Measurements from ENCODE around the gene ALOX12.
A peak's percentile ranks its signal among the peaks of the same experiment; 100 is the strongest.
"Not testable (repeated sequence)": the region's sequence is repeated elsewhere in the genome, so short reads cannot be mapped to it uniquely, and the experiment has no call there.

The ALOX12 gene

GRCh38 chr17:7046127-7046724, 50.4 kb downstream of the ALOX12 start:
- DNase-seq (ENCODE audit: low read depth, low spot score), result peak; percentile 86

DNA sequence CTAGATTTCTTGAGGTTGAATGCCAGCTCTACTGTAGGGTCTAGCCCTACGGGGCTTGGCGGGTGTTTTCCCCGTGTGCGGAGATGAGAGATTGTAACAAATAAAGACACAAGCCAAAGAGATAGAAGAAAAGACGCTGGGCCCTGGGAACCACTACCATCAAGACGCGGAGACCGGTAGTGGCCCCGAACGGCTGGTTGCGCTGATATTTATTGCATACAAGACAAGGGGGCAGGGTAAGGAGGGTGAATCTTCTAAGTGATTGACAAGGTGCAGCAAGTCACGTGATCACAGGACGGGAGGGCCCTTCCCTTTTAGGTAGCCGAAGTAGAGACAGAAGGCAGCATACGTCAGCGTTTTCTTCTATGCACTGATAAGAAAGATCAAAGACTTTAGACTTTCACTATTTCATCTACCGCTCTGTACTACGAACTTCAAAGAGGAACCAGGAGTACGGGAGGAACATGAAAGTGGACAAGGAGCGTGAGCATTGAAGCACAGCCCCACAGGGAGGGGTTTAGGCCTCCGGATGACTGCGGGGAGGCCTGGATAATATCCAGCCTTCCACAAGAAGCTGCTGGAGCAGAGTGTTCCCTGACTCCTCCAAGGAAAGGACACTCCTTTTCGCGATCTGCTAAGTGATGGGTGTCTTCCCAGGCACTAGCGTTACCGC, 51.0 kb downstream of the ALOX12 start:
- DNase-seq (ENCODE audit: low read depth, low spot score), result peak; percentile 79

- no peak for DNase-seq (ENCODE audit: low read depth, low spot score)
Observed at GRCh38 chr17:7047566-7047965, 51.7 kb downstream of the ALOX12 start.

GRCh38 chr17:7048968-7049367, 53.1 kb downstream of the ALOX12 start:
- DNase-seq (ENCODE audit: low read depth, low spot score), result no peak

DNA sequence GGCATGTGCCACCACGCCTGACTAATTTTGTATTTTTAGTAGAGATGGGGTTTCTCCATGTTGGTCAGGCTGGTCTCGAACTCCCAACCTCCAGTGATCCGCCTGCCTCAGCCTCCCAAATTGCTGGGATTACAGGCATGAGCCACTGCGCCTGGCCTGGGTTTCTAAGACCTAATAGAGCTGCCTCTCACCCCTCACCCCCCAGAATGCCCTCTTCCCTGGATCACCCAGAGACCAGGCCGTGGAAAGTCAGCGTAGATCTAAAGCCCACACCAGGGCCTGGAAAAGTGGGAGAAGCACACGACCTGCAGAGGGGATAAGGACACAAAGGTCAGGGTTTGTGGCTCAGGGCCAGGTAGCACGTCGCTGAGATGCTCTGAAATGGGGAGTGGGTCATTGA, 54.7 kb downstream of the ALOX12 start:
- DNase-seq (ENCODE audit: low read depth, low spot score), result not testable (repeated sequence)

- DNase-seq (ENCODE audit: low read depth, low spot score), result no peak
Observed at GRCh38 chr17:7056386-7056785, 60.5 kb downstream of the ALOX12 start.

DNA sequence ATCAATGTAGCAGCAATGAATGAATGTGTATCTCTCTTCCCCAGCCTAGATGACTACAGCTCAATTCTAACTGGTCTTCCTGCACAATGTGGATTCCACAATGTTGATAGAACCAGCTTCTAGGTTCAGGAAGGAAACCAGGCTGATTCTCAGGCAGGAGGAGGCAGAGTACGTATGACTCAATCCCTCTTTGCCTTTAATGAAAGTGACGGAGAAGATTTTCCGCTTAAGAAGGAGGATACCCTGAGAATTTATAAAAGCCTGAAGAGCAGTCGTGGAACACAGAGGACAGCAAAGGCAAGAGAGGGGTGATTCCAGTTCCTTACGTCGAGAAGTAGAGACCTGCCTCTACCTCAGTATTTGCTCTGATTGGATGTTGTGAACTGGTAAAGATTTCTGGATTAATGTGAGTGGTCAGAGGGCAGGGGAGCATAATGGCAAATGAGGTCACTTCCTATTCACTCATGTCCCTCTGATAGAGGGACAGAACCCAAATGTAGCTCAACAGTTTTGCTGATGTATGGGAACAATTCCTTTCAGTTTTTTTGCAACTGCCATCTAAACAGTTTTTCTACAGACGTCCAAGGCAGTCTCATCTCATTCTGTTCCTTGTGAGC, 63.1 kb downstream of the ALOX12 start:
- no peak for DNase-seq (ENCODE audit: low read depth, low spot score)

All from ELF-1 (cell line).